PFSK-1 (cell line): ENCODE results near the gene MAP3K21.

Experiments
- FOXP2 ChIP-seq: optimal IDR thresholded peaks from 2 replicates; pipeline ENCODE3; 2011; ENCODE audit warnings: borderline replicate concordance, control low read depth, inconsistent platforms; ENCODE audit not compliant: insufficient read depth; ENCODE audit errors: extremely low read length, extremely low read depth
- POLR2AphosphoS5 ChIP-seq: IDR thresholded peaks from 2 replicates; pipeline ENCODE4 v1.6.1; 2012; ENCODE audit warnings: low read depth, mild to moderate bottlenecking, control low read depth, low read length, moderate library complexity
- SIN3A ChIP-seq: IDR thresholded peaks from 2 replicates; pipeline ENCODE4 v1.6.1; 2012; ENCODE audit warnings: mild to moderate bottlenecking, low read length, moderate library complexity, borderline replicate concordance; ENCODE audit not compliant: insufficient read depth
- TAF1 ChIP-seq: IDR thresholded peaks from 2 replicates; pipeline ENCODE4 v1.6.1; 2012; ENCODE audit warnings: low read length, control low read depth, borderline replicate concordance; ENCODE audit not compliant: insufficient read depth
- TF ChIP-seq, protein P1 (sequence below), 2 experiments: IDR thresholded peaks; 2 replicates each; pipeline versions ENCODE4 v1.6.1 to v1.8.0; 2011 to 2012; ENCODE audit warnings: low read depth in 2 of 2, low read length in 2 of 2, control low read depth in 1 of 2, inconsistent platforms in 1 of 2, mild to moderate bottlenecking in 1 of 2, moderate library complexity in 1 of 2; ENCODE audit not compliant: insufficient read depth in 1 of 2

The MAP3K21 gene

DNA sequence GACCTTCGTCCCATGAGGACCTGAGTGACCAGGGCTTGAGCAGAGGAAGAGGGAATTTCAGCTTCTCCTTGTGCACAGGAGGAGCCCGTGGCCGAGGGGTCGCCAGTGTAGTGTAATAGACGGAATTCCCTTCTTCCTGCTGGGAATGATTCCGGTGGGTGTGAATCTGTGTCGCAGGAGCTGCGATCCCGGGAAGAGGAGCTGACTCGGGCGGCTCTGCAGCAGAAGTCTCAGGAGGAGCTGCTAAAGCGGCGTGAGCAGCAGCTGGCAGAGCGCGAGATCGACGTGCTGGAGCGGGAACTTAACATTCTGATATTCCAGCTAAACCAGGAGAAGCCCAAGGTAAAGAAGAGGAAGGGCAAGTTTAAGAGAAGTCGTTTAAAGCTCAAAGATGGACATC lies 34.4 kb downstream of the MAP3K21 start:
- TF ChIP-seq FOXP2, result no peak
- TF ChIP-seq POLR2AphosphoS5, result no peak
- TF ChIP-seq SIN3A, result no peak
- TF ChIP-seq, protein P1, sequence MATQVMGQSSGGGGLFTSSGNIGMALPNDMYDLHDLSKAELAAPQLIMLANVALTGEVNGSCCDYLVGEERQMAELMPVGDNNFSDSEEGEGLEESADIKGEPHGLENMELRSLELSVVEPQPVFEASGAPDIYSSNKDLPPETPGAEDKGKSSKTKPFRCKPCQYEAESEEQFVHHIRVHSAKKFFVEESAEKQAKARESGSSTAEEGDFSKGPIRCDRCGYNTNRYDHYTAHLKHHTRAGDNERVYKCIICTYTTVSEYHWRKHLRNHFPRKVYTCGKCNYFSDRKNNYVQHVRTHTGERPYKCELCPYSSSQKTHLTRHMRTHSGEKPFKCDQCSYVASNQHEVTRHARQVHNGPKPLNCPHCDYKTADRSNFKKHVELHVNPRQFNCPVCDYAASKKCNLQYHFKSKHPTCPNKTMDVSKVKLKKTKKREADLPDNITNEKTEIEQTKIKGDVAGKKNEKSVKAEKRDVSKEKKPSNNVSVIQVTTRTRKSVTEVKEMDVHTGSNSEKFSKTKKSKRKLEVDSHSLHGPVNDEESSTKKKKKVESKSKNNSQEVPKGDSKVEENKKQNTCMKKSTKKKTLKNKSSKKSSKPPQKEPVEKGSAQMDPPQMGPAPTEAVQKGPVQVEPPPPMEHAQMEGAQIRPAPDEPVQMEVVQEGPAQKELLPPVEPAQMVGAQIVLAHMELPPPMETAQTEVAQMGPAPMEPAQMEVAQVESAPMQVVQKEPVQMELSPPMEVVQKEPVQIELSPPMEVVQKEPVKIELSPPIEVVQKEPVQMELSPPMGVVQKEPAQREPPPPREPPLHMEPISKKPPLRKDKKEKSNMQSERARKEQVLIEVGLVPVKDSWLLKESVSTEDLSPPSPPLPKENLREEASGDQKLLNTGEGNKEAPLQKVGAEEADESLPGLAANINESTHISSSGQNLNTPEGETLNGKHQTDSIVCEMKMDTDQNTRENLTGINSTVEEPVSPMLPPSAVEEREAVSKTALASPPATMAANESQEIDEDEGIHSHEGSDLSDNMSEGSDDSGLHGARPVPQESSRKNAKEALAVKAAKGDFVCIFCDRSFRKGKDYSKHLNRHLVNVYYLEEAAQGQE (IDR thresholded peaks at IDR 0.05; ENCODE audit: insufficient read depth in 1 of 2, low read depth in 2 of 2, low read length in 2 of 2), result no peak
- no peak for TF ChIP-seq TAF1

DNA sequence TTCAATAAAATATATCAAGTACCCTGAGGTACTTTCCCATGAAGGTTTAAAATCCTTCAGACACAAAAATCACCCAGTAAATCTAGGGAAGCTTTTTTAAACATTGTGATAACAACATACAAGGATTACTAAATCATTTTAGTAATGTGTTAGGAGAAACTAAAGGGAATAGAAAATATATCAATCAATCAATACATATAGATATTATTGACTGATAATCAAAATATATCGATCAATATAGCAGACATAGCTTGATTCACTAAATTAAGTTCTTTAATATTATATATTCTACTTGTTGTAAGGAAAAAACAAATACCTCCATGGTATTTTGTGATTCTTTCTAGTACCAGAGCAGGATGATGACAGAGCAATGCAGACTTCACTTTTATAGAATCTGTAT lies 35.2 kb downstream of the MAP3K21 start:
- TF ChIP-seq FOXP2 (no peak), TAF1 (no peak), SIN3A (no peak), POLR2AphosphoS5 (no peak)
- TF ChIP-seq, protein P1 (IDR thresholded peaks at IDR 0.05; ENCODE audit: insufficient read depth in 1 of 2, low read depth in 2 of 2, low read length in 2 of 2), result no peak

DNA sequence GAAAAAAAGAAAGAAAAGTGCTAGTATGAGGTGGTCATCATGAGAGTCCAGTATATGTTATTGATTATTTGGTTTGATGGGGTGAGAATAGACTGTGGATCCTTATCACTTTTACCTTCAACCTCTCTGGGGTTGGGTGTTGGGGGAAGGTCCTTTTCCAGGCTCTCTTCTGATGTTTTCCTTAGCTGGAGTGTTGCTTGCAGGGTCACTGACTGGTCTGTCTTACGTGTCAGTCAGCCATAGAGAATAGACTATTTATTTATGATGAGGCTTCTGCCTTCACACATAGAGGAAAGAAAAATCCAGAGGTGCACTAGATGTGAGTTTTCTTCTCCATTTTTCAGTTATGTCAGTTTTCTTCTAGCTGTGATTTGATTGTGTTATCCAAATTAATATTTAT lies 36.5 kb downstream of the MAP3K21 start:
- TF ChIP-seq, protein P1 (IDR thresholded peaks at IDR 0.05; ENCODE audit: insufficient read depth in 1 of 2, low read depth in 2 of 2, low read length in 2 of 2), result no peak
- no peak for TF ChIP-seq SIN3A
- TF ChIP-seq FOXP2, result no peak
- no peak for TF ChIP-seq POLR2AphosphoS5
- TF ChIP-seq TAF1, result no peak

DNA sequence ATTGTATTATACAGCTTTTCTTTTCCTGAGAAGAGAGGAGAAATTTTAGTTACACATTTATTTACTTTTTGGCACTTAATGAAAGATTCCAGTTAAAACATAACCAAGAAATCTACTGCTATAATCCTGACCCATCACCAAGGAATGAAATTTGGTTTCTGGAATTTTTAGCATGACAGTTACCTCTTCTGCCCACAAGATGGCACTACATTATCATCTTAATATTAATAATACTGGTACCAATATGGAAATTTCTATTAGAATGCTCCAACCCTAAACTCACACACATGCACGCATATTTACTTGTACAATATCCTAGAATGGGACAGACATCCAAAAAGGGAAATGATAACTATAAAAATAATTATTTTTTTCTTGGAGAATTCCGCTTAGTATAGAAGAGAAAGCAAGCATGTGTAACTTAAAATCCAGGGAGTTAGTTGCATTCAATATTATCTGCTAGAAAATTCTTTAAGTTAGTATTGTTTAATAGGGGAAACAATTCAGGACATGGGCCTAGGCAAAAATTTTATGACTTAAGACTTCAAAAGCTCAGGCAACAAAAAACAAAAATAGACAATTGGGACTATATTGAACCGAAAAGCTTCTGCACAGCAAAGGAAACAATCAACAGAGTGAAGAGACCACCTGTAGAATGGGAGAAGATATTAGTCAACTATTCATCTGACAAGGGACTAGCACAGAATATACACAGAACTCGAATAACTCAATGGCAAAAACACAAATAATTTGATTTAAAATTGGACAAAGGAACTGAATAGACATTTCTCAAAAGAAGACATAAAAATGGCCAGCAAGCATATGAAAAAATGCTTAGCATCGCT lies 37.4 kb downstream of the MAP3K21 start:
- TF ChIP-seq TAF1 (no peak), POLR2AphosphoS5 (no peak), SIN3A (no peak), FOXP2 (no peak)
- TF ChIP-seq, protein P1 (IDR thresholded peaks at IDR 0.05; ENCODE audit: insufficient read depth in 1 of 2, low read depth in 2 of 2, low read length in 2 of 2), result no peak
